Stimulated activated naive CD8-positive, alpha-beta T cell treated with anti-CD3 and anti-CD28 coated beads, Interleukin-15, Interleukin-2, amounts not matched to agents 100 ng/mL and 50 ng/mL, for 24 hours (primary cell): ENCODE measurements around the gene TMEM191B.
"Not testable (repeated sequence)": the region's sequence is repeated elsewhere in the genome, so short reads cannot be mapped to it uniquely, and the experiment has no call there.

ENCODE experiments used
- H3K27ac Mint-ChIP-seq: one replicate; pipeline ENCODE4 v1.8.0; 2021; ENCODE audit warnings: mild to moderate bottlenecking, mixed read lengths
- H3K27me3 Mint-ChIP-seq: one replicate; pipeline ENCODE4 v1.8.0; 2021; ENCODE audit warnings: mixed read lengths
- H3K36me3 Mint-ChIP-seq: one replicate; pipeline ENCODE4 v1.8.0; 2021; ENCODE audit warnings: low read depth, mixed read lengths
- H3K4me1 Mint-ChIP-seq: one replicate; pipeline ENCODE4 v1.8.0; 2021; ENCODE audit warnings: low read depth, mixed read lengths
- H3K4me3 Mint-ChIP-seq: one replicate; pipeline ENCODE4 v1.8.0; 2021; ENCODE audit warnings: mild to moderate bottlenecking, mixed read lengths
- H3K9me3 Mint-ChIP-seq: one replicate; pipeline ENCODE4 v1.8.0; 2021; ENCODE audit warnings: mixed read lengths

Gene TMEM191B

DNA sequence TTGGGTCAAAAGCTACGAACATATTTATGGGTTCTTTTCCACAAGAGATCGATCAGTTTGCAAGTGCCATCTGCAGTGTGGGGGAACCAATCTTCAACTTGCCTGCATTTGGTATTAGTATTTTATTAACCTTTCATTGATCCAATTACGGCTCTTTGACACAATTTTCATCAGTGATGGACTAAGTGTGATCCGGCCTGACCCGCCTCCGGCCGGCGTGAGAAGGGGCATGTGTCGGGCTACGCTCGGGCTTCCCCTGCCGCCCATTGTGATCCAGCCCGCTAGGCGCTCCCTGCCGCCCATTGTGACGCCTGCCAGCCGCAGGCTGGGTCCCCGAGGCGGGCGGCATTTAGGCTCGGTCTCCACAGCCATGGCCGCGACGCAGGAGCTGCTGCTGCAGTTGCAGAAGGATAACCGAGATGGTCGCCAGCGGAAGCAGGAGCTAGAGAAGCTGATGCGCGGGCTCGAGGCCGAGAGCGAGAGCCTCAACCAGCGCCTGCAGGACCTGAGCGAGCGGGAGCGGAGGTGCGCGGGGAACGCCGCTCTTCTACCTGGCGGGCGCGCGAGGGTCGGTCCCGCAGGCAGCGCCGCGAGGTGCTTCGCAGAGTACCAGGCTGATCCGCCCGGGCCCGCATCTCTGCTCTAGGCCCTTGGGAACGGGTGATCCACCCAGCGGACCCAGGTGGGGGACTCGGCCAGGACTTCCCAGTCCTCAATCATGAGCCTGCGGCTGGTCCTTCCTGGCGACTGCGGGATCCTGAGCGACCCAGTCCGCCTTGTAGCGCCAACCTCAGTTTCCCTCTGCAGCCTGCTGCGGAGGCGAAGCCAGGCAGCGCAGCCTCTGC is at the start of gene TMEM191B:
Gene TMEM191B, plus strand, starts transcription at position 51 of the 845 bp plus-strand sequence. Its CDS starts 179 bp downstream, at position 230.
- not testable (repeated sequence) for H3K36me3 Mint-ChIP-seq, H3K27me3 Mint-ChIP-seq, H3K27ac Mint-ChIP-seq, H3K4me1 Mint-ChIP-seq, H3K9me3 Mint-ChIP-seq
- peak within 1 kb of the TSS; percentile 47 for H3K4me3 Mint-ChIP-seq

DNA sequence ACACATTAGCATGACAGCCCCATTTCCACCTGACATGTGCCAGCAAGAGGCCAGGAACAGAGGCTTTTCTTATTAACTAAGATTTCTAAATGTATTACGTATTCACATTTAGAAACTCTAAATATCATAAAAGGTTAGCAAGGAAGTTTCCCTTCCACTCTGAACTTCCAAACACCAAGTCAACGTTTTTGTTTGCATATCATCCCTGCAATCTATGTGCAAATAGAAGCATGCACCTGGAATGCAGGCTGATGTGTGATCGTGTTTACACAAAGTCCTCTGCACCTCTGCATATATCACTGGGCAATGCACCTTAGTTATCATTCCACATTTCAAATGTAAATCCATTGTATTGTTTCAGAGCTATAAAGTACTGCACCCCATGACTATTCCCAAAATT is 31.4 kb upstream of the TMEM191B start:
- not testable (repeated sequence) for H3K4me3 Mint-ChIP-seq, H3K27me3 Mint-ChIP-seq, H3K9me3 Mint-ChIP-seq, H3K27ac Mint-ChIP-seq, H3K4me1 Mint-ChIP-seq, H3K36me3 Mint-ChIP-seq

- not testable (repeated sequence) for H3K9me3 Mint-ChIP-seq, H3K4me3 Mint-ChIP-seq, H3K27ac Mint-ChIP-seq, H3K36me3 Mint-ChIP-seq, H3K27me3 Mint-ChIP-seq, H3K4me1 Mint-ChIP-seq
Observed at GRCh38 chr22:18511327-18511726, 16.3 kb upstream of the TMEM191B start.

DNA sequence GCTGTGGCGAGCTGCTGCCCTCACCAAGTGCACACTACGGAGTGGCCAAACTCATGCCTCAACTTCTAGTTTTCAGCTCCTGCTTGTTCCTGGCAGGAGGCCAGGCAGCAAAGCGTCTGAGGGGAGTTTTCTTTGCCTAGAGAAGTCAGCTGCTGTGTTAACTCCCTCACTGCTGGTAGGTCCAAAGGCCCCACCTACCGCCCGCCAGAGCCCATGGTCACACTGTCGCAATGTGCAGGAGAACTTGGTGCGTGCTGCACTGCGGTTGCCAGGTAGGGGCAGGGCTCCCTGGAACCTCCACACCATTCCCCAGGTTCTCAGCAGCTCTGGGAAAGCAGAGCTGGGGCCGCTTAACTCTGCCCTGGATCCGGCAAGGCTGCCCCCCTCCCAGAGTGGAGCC is 15.2 kb upstream of the TMEM191B start:
- H3K27me3 Mint-ChIP-seq, H3K27ac Mint-ChIP-seq, H3K9me3 Mint-ChIP-seq, H3K4me1 Mint-ChIP-seq, H3K36me3 Mint-ChIP-seq, H3K4me3 Mint-ChIP-seq: not testable (repeated sequence)

GRCh38 chr22:18513454-18513853 is 14.1 kb upstream of the TMEM191B start:
- not testable (repeated sequence) for H3K4me3 Mint-ChIP-seq, H3K9me3 Mint-ChIP-seq, H3K4me1 Mint-ChIP-seq, H3K36me3 Mint-ChIP-seq, H3K27ac Mint-ChIP-seq, H3K27me3 Mint-ChIP-seq

- not testable (repeated sequence) for H3K4me1 Mint-ChIP-seq, H3K27ac Mint-ChIP-seq, H3K4me3 Mint-ChIP-seq, H3K36me3 Mint-ChIP-seq, H3K9me3 Mint-ChIP-seq, H3K27me3 Mint-ChIP-seq
Observed at GRCh38 chr22:18518061-18518460, 9.5 kb upstream of the TMEM191B start, which contains the start of gene GGTLC3. TSS of gene GGTLC3 (minus strand) at chr22:18518161. CDS start at chr22:18517897, 264 bp downstream.

DNA sequence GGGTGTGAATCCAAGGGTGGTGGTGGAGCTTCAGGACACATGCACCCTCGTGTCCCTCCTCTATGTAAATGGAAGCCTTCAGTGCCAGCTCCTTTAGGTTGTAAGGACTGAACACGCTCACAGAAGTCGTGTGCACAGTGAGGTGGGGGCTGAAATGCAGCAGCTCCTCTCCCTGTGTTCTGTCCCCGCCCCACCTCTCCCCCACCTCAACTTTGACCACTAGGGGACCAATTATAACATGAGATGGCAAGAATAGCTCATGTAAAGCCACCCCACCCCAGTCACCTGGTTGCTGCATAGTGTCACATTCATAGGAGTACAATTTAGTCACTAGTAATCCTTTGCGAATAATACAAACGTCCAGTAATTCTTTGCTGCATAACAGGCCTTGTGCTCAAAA is 4.8 kb upstream of the TMEM191B start:
- not testable (repeated sequence) for H3K27ac Mint-ChIP-seq, H3K4me3 Mint-ChIP-seq, H3K4me1 Mint-ChIP-seq, H3K9me3 Mint-ChIP-seq, H3K27me3 Mint-ChIP-seq, H3K36me3 Mint-ChIP-seq

GRCh38 chr22:18523328-18523727 is 4.3 kb upstream of the TMEM191B start:
- not testable (repeated sequence) for H3K36me3 Mint-ChIP-seq, H3K4me1 Mint-ChIP-seq, H3K4me3 Mint-ChIP-seq, H3K9me3 Mint-ChIP-seq, H3K27me3 Mint-ChIP-seq, H3K27ac Mint-ChIP-seq

DNA sequence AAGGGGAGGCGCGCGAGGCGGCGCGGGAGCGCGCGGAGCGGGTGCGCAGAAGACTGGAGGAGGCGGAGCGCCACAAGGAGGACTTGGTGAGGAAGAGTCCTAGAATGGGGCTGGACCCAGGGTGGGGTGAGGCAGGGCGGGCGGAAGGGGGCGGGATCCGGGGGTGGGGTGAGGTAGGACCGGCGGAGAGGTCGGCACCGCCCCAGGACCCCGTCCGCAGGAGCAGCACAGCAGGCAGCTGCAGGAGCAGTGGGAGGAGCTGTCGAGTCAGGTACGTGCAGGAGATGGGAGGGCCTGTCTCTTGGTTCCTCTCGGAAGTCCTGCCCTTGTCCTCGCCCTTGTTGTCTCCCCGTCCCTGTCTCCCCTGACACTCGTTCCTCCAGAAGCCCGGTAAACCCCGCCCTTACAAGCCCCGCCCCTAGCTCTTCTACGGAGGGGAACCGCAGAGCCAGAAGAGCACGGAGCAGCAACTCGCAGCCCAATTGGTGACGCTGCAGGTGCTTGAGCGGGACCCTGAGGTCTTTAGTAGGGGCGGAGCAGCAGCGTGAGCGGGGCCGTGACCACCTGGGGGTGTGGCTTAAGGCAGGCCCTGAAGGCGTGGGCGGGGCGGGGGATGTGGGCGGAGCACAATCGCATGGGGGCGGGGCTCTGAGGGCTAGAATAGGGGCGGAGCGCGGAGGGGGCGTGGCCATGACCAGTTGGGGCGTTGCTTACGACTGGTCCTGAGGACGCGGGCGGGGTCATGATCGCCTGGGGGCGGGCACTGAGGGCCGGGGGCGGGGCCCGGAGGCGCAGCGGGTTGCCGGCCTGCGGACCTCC is 1.2 kb downstream of the TMEM191B start:
- H3K36me3 Mint-ChIP-seq, H3K4me1 Mint-ChIP-seq, H3K27me3 Mint-ChIP-seq, H3K9me3 Mint-ChIP-seq: not testable (repeated sequence)
- H3K27ac Mint-ChIP-seq, result peak overlapping the region; percentile 49
- peak overlapping the region; percentile 47 for H3K4me3 Mint-ChIP-seq

DNA sequence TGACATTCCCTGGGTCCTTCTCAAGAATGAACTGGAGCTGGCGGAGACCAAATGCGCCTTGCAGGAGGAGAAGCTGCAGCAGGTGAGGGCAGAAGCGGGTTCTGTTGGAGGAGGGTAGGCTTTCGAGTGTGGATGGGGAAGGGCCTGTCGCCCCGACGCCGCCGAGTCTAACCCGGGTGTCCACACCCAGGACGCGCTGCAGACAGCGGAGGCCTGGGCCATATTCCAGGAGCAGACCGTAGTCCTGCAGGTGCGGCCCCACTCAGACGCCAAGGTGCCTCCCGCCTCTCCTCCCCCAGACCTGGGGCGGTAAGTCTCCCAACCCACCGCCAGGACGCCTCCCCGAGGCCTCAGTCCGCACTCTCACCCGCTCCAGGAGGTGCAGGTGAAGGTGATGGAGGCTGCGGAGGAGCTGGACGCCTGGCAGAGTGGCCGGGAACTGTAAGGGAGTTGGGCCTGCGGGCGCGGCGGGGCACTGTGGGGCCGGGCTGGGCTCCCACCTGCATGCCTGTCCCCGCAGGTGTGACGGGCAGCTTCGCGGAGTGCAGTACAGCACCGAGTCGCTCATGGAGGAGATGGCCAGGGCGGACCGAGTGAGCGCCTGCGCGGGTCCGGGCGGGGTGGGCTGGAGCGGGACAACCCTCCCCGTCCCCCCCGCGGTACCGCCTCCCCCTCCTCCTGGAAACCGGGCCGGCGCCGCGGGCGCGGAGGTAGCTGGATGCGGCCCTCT is 2.0 kb downstream of the TMEM191B start:
- H3K27ac Mint-ChIP-seq, H3K4me3 Mint-ChIP-seq, H3K4me1 Mint-ChIP-seq, H3K36me3 Mint-ChIP-seq, H3K9me3 Mint-ChIP-seq, H3K27me3 Mint-ChIP-seq: not testable (repeated sequence)

DNA sequence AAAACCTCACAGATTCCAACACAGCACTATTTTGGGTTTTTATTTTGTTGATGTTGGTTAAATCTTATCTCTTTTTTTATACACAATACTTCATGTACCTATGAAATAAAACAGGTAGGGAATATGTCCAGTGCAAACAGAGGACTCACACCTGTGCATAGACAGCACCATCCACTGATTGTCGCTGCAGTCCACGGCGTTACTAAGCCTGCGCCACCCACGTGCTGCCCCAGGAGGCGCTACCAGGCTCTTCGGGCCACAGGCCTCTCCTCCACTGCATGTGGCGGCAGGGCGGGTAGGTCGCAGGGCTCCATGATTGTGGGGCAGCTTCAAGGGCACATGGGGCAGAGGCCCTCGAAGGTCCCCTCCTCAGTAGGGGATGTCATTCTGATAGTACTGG is 6.0 kb downstream of the TMEM191B start:
- not testable (repeated sequence) for H3K27ac Mint-ChIP-seq, H3K4me3 Mint-ChIP-seq, H3K9me3 Mint-ChIP-seq, H3K4me1 Mint-ChIP-seq, H3K27me3 Mint-ChIP-seq, H3K36me3 Mint-ChIP-seq

GRCh38 chr22:18534315-18534714 is 6.7 kb downstream of the TMEM191B start:
- not testable (repeated sequence) for H3K27me3 Mint-ChIP-seq, H3K4me3 Mint-ChIP-seq, H3K36me3 Mint-ChIP-seq, H3K9me3 Mint-ChIP-seq, H3K27ac Mint-ChIP-seq, H3K4me1 Mint-ChIP-seq

DNA sequence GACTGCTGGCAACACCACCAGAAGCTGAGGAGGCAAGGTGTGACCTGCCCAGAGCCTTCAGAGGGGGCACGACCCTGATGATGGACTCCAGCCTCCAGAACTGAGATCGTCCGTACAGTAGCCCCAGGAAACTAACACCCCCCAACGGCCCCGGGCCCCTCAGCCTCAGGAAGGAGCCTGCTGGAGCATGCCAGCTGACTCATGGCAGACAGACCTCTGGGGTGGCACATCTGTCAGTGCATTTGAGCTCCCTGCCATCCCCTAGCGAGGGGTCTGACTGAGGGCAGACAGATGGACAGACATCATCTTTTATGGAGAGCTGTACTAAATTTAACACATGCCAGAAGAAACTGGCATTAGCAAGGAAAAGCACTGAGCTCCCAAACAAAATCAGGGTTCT is 12.4 kb downstream of the TMEM191B start:
- H3K27ac Mint-ChIP-seq, H3K4me1 Mint-ChIP-seq, H3K4me3 Mint-ChIP-seq, H3K36me3 Mint-ChIP-seq, H3K27me3 Mint-ChIP-seq, H3K9me3 Mint-ChIP-seq: not testable (repeated sequence)

DNA sequence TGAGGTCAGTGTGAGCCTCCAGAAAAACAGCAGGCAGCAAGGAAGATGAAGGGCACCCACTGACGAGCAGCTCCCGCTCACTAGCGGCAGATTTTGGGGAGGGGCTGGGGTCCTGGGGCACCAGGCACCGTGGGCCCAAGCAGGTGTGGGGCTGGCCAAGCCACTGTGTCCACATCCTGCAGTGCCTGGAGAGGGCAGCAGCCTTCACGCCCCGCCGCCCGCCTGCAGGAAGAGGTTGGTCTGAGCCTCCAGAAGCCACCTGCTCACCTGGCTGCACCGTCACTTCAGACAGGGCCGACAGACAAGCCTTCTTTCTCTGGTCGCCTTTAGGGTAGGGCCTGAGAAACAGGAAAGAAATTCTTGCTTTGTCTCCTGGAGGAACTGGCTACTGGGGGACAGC is 15.8 kb downstream of the TMEM191B start:
- H3K9me3 Mint-ChIP-seq, H3K4me3 Mint-ChIP-seq, H3K27me3 Mint-ChIP-seq, H3K4me1 Mint-ChIP-seq, H3K36me3 Mint-ChIP-seq, H3K27ac Mint-ChIP-seq: not testable (repeated sequence)

GRCh38 chr22:18544615-18545014 is 17.0 kb downstream of the TMEM191B start:
- H3K36me3 Mint-ChIP-seq, H3K27ac Mint-ChIP-seq, H3K4me1 Mint-ChIP-seq, H3K9me3 Mint-ChIP-seq, H3K4me3 Mint-ChIP-seq, H3K27me3 Mint-ChIP-seq: not testable (repeated sequence)
